Liver (tissue), 9 donors: ENCODE data around the gene RAB40AL. TPM values are rescaled to one million over a fixed set of nuclear protein-coding genes. Genes with fewer than 3 reads are reported as not detected.

Experiments used
- DNase-seq: peaks from one replicate; pipeline ENCODE4 v3.0.0-alpha.2; 2017; ENCODE audit warnings: low spot score
- H3K27ac ChIP-seq, 2 donors: one replicate each; pipeline ENCODE4 v1.7.0; 2013; ENCODE audit warnings: inconsistent platforms in 2 of 2, low read length in 2 of 2, control low read depth in 1 of 2, low read depth in 1 of 2, mild to moderate bottlenecking in 1 of 2
- H3K27me3 ChIP-seq, 4 donors: one replicate each; pipeline versions ENCODE4 v1.6.1 to v1.7.0; 2013; ENCODE audit warnings: low read length in 3 of 4, inconsistent platforms in 1 of 4, mild to moderate bottlenecking in 1 of 4, moderate library complexity in 1 of 4; ENCODE audit not compliant: control insufficient read depth in 4 of 4, insufficient read depth in 4 of 4
- H3K36me3 ChIP-seq, 4 donors: one replicate each; pipeline versions ENCODE4 v1.6.1 to v1.7.0; 2013; ENCODE audit warnings: low read length in 3 of 4, mild to moderate bottlenecking in 3 of 4, low read depth in 1 of 4, moderate library complexity in 1 of 4; ENCODE audit not compliant: control insufficient read depth in 4 of 4, insufficient read depth in 3 of 4
- H3K4me1 ChIP-seq, 4 donors: one replicate each; pipeline versions ENCODE4 v1.6.1 to v1.7.0; 2013; ENCODE audit warnings: low read length in 3 of 4, mild to moderate bottlenecking in 3 of 4, moderate library complexity in 1 of 4; ENCODE audit not compliant: control insufficient read depth in 4 of 4, insufficient read depth in 4 of 4
- H3K4me3 ChIP-seq, 3 donors: one replicate each; pipeline versions ENCODE4 v1.6.1 to v1.7.0; 2013; ENCODE audit warnings: low read length in 3 of 3, control low read depth in 1 of 3, low read depth in 1 of 3, mild to moderate bottlenecking in 1 of 3
- H3K9ac ChIP-seq, 2 donors: one replicate each; pipeline ENCODE4 v1.7.0; 2013; ENCODE audit warnings: low read length in 2 of 2, mild to moderate bottlenecking in 2 of 2, moderate library complexity in 2 of 2, control low read depth in 1 of 2, low read depth in 1 of 2
- H3K9me3 ChIP-seq, 4 donors: one replicate each; pipeline versions ENCODE4 v1.6.1 to v1.7.0; 2013; ENCODE audit warnings: low read length in 3 of 4; ENCODE audit not compliant: control insufficient read depth in 4 of 4
- CTCF ChIP-seq: fragments of 150-350 bp; IDR thresholded peaks from 2 replicates; pipeline ENCODE4 v1.5.1; 2017; ENCODE audit warnings: improper control_type of control experiment, low read depth, low read length; ENCODE audit not compliant: missing input control
- FOXA1 ChIP-seq: IDR thresholded peaks from 2 replicates; pipeline ENCODE4 v1.6.1; 2016; ENCODE audit warnings: antibody characterized with exemption
- HNF4A ChIP-seq, 2 donors: conservative IDR thresholded peaks; 2 replicates each; pipeline ENCODE4 v1.6.1; 2016; ENCODE audit warnings: antibody characterized with exemption in 2 of 2, mild to moderate bottlenecking in 2 of 2
- HNF4G ChIP-seq: IDR thresholded peaks from 2 replicates; pipeline ENCODE4 v1.6.1; 2016; ENCODE audit warnings: antibody characterized with exemption
- JUND ChIP-seq, 2 donors: IDR thresholded peaks; 2 replicates each; pipeline ENCODE4 v1.6.1; 2016; ENCODE audit warnings: antibody characterized with exemption in 2 of 2
- NR2F2 ChIP-seq: IDR thresholded peaks from 2 replicates; pipeline ENCODE4 v1.6.1; 2016; ENCODE audit warnings: antibody characterized with exemption
- RAD21 ChIP-seq, 2 donors: IDR thresholded peaks; 2 replicates each; pipeline ENCODE4 v1.6.1; 2016; ENCODE audit warnings: antibody characterized with exemption in 2 of 2, mild to moderate bottlenecking in 2 of 2
- REST ChIP-seq: IDR thresholded peaks from 2 replicates; pipeline ENCODE4 v1.6.1; 2016; ENCODE audit warnings: antibody characterized with exemption, mild to moderate bottlenecking
- RXRA ChIP-seq, 2 donors: IDR thresholded peaks; 2 replicates each; pipeline ENCODE4 v1.6.1; 2017 to 2018; ENCODE audit warnings: antibody characterized with exemption in 2 of 2, mild to moderate bottlenecking in 1 of 2
- SP1 ChIP-seq: IDR thresholded peaks from 2 replicates; pipeline ENCODE4 v1.6.1; 2018; ENCODE audit warnings: antibody characterized with exemption, mild to moderate bottlenecking
- TAF1 ChIP-seq: conservative IDR thresholded peaks from 2 replicates; pipeline ENCODE4 v1.6.1; 2016; ENCODE audit warnings: antibody characterized with exemption, mild to moderate bottlenecking
- YY1 ChIP-seq: IDR thresholded peaks from 2 replicates; pipeline ENCODE4 v1.6.1; 2016; ENCODE audit warnings: antibody characterized with exemption, mild to moderate bottlenecking
- ZBTB33 ChIP-seq: IDR thresholded peaks from 2 replicates; pipeline ENCODE4 v1.6.1; 2016; ENCODE audit warnings: antibody characterized with exemption
- WGBS: extraction: QIAGEN DNeasy Blood & Tissue Kit; methylation state at CpG from one replicate; pipeline ENCODE4 v1.1.7; 2013; 5-methylcytosine and 5-hydroxymethylcytosine counted together
- polyA plus RNA-seq, 2 donors: library from polyadenylated mRNA; stranded (reverse) in 1 of 2; unstranded in 1 of 2; fragments of 200-250 nt in 1 of 2; fragments of >200 nt in 1 of 2; fragmentation: Nextera tagmentation in 1 of 2; extraction: Ambion mirVana in 1 of 2; gene quantifications; one replicate each; pipeline versions ENCODE4 v1.2.1 to v1.2.3, GENCODE V29; 2013 to 2015
- total RNA-seq, 2 donors: library from RNA; depleted of rRNA; stranded (reverse); fragments of >200 nt; gene quantifications; one replicate each; pipeline ENCODE4 v1.2.3, GENCODE V29; 2014
- TF ChIP-seq, protein P1 (sequence below): IDR thresholded peaks from 2 replicates; pipeline ENCODE4 v1.6.1; 2016; ENCODE audit warnings: antibody characterized with exemption
- donor health status: healthy.
- donor health status: healthy.
- donor health status: healthy.
- donor health status: healthy.
- donor health status: healthy.

The RAB40AL gene
- total and polyA plus RNA-seq, 4 donors = 0.14 to 0.75 (median 0.53) TPM; not detected in 1

GRCh38 chrX:102963955-102964354, 26.9 kb downstream of the RAB40AL start (continued):
- TF ChIP-seq, protein P1, sequence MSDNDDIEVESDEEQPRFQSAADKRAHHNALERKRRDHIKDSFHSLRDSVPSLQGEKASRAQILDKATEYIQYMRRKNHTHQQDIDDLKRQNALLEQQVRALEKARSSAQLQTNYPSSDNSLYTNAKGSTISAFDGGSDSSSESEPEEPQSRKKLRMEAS = no peak
- TF ChIP-seq SP1 = no peak
- no peak for TF ChIP-seq JUND (IDR thresholded peaks at IDR 0.05)
- TF ChIP-seq TAF1 = no peak

- peaks cover 0 to 8% (median 1%) of the 10 kb centered on the region in 4 donors for H3K9me3 ChIP-seq
- no peak overlapping the region for H3K9ac ChIP-seq
- no peaks in the 10 kb centered on the region for H3K27me3 ChIP-seq
- H3K36me3 ChIP-seq = no peaks in the 10 kb centered on the region
- no peak overlapping the region for H3K4me3 ChIP-seq
- WGBS = 45% methylated on average over 1 of the region's 1 CpG
- no peaks in the 10 kb centered on the region for H3K4me1 ChIP-seq
- no peak overlapping the region for H3K27ac ChIP-seq
- no peak for TF ChIP-seq SP1
- TF ChIP-seq JUND (IDR thresholded peaks at IDR 0.05) = no peak
- TF ChIP-seq, protein P1 = no peak
- TF ChIP-seq HNF4A (conservative IDR thresholded peaks at IDR 0.05) = no peak
- TF ChIP-seq REST = no peak
- DNase-seq = no peak
These were observed 27.9 kb downstream of the RAB40AL start for GRCh38 chrX:102964940-102965339.

- DNase-seq = no peak
- no peaks in the 10 kb centered on the region for H3K4me1 ChIP-seq
- H3K36me3 ChIP-seq = no peaks in the 10 kb centered on the region
- H3K9ac ChIP-seq = no peak overlapping the region
- no peaks in the 10 kb centered on the region for H3K27me3 ChIP-seq
- H3K4me3 ChIP-seq = no peak overlapping the region
- TF ChIP-seq RXRA (IDR thresholded peaks at IDR 0.05) = no peak
- TF ChIP-seq, protein P1 = no peak
- no peak for TF ChIP-seq HNF4G
- no peak for TF ChIP-seq ZBTB33
- TF ChIP-seq YY1 = no peak
- TF ChIP-seq NR2F2 = no peak
- TF ChIP-seq FOXA1 = no peak
- no peak for TF ChIP-seq CTCF
- no peak for TF ChIP-seq JUND (IDR thresholded peaks at IDR 0.05)
- no peak for TF ChIP-seq TAF1
- TF ChIP-seq RAD21 (IDR thresholded peaks at IDR 0.05) = no peak
- no peak for TF ChIP-seq HNF4A (conservative IDR thresholded peaks at IDR 0.05)
- 95% methylated on average over 3 of the region's 3 CpGs for WGBS
- no peak overlapping the region for H3K27ac ChIP-seq
- H3K9me3 ChIP-seq = peaks cover 0 to 16% (median 3%) of the 10 kb centered on the region in 4 donors
These were observed 29.6 kb downstream of the RAB40AL start for GRCh38 chrX:102966701-102967100.
